Activated T-cell treated with anti-CD3 and anti-CD28 coated beads, Interleukin-2, amount 50 U/mL, for 4 hours (primary cell): ENCODE results near the gene SSBP1. TPM values are rescaled to one million over a fixed set of nuclear protein-coding genes. Genes with fewer than 3 reads are reported as not detected.
"Not testable (repeated sequence)": the region's sequence is repeated elsewhere in the genome, so short reads cannot be mapped to it uniquely, and the experiment has no call there.

ENCODE experiments used
- ATAC-seq, 2 donors: fragments of 200-7000 bp; cut with Tn5 transposase; one replicate each; pipeline ENCODE4 v1.10.0; 2021
- DNase-seq: peaks from one replicate; pipeline ENCODE4 v3.0.0-alpha.2; 2020
- H3K27me3 Mint-ChIP-seq: one replicate; pipeline ENCODE4 v1.8.0; 2021; ENCODE audit warnings: low read depth, mixed read lengths
- H3K36me3 Mint-ChIP-seq: one replicate; pipeline ENCODE4 v1.8.0; 2022; ENCODE audit warnings: mixed read lengths; ENCODE audit not compliant: insufficient read depth
- H3K4me1 Mint-ChIP-seq: one replicate; pipeline ENCODE4 v1.8.0; 2021; ENCODE audit warnings: low read depth, mixed read lengths
- H3K4me3 Mint-ChIP-seq: one replicate; pipeline ENCODE4 v1.8.0; 2021; ENCODE audit warnings: mild to moderate bottlenecking, moderate library complexity, mixed read lengths
- H3K9me3 Mint-ChIP-seq: one replicate; pipeline ENCODE4 v1.8.0; 2021; ENCODE audit warnings: mixed read lengths
- total RNA-seq, 3 donors: library from RNA; stranded (reverse); gene quantifications; one replicate each; pipeline ENCODE4 v1.2.1, GENCODE V29; 2021

SSBP1 gene
- total RNA-seq, 3 donors from 2014 or later = 326 to 387 (median 369) TPM

DNA sequence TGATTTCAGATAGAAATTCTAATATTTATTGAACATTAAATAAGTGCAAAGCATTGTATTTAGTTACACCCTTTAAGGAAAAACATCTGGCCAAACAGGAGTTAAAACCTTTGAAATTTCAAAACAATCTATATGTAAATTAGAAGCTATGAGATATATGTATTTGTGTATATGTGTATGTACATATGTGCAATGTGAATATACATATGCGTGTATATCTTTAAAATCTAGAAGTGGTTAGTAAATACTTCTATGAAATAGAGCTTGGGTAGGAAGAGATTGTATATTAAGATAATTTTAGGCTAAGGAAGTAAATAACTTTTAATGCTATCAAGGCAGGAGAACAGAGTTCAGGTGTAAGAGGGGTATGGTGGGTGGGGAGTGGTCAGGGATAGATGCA is 20.7 kb upstream of the SSBP1 start:
- no peaks in the 10 kb centered on the region for H3K9me3 Mint-ChIP-seq
- no peaks in the 10 kb centered on the region for H3K36me3 Mint-ChIP-seq
- H3K27me3 Mint-ChIP-seq = no peaks in the 10 kb centered on the region
- no peaks in the 10 kb centered on the region for H3K4me1 Mint-ChIP-seq
- H3K4me3 Mint-ChIP-seq = no peak overlapping the region
- no peak for DNase-seq
- no peak for ATAC-seq

DNA sequence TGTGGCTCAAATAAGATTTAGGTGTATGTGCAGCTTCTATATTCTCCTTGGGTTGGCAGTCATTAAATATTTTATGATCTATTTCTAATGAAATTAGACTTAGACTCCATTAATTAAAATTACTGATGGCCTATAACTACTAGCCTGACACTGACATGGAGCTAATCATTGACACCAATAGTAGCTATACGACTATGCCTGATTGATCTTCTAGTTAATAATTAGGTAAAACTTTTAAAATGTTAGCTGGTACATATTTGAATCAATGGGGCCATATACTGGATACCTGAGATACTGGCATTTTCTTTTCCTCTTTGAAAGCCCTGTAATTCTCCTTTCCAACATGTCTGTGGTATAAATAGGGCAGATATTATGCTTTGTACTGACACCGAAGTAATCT is 15.6 kb upstream of the SSBP1 start:
- H3K27me3 Mint-ChIP-seq = no peaks in the 10 kb centered on the region
- peaks cover 2% of the 10 kb centered on the region for H3K36me3 Mint-ChIP-seq
- ATAC-seq (no peak), DNase-seq (no peak)
- H3K9me3 Mint-ChIP-seq = no peaks in the 10 kb centered on the region
- H3K4me1 Mint-ChIP-seq = no peaks in the 10 kb centered on the region
- no peak overlapping the region for H3K4me3 Mint-ChIP-seq

DNA sequence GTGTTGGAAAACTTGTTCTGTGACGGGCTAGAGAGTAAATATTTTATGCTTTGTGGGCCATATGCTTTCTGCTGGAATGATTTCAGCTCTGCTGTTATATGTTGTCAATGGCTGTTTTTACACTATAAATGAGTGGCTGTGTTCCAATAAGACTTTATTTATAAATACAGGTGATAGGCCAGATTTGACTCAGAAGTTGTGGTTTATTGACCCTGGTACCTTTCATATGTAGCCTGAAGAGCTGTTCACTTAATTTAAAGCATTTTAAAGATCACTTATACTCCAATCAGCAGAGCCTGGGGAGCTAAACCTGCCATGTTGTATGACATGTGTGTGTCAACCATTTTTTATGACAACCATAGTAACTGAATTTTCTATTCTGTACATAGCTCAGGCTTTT is 9.1 kb upstream of the SSBP1 start:
- H3K9me3 Mint-ChIP-seq = no peaks in the 10 kb centered on the region
- DNase-seq (no peak), ATAC-seq (no peak)
- H3K27me3 Mint-ChIP-seq = no peaks in the 10 kb centered on the region
- H3K4me3 Mint-ChIP-seq = no peak overlapping the region
- peaks cover 2% of the 10 kb centered on the region for H3K36me3 Mint-ChIP-seq
- no peaks in the 10 kb centered on the region for H3K4me1 Mint-ChIP-seq

DNA sequence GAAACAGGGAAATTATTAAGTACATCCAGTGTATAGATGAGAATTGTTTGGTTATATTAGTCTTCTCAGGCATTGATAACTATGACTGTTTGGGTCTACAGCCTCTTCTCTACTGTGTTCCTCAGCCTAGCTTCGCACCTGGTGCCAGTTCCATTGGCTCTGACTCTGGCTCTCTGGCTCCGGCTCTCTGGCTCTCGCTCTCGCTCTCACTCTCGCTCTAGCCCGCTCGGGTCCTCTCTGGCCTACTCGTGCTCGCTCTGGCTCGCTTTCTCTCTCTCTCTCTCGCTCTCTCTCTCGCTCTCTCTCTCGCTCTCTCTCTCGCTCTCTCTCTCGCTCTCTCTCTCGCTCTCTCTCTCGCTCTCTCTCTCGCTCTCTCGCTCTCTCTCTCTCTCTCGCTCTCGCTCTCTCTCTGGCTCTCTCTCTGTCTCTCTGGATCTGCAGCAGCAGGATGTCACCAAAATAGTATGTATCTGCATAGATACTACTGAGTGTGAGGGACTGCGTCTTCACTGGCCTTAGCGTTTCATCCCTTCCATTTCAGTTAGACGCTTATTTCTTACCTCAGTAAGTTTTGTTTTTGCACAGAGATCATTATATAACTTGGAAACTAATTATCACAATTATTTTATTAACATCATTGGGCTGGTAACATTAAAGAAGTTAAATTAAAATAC is 6.5 kb upstream of the SSBP1 start:
- Mint-ChIP-seq H3K27me3 (no peaks in the 10 kb centered on the region), H3K4me1 (peaks cover under 1% of the 10 kb centered on the region), H3K9me3 (no peaks in the 10 kb centered on the region), H3K36me3 (no peaks in the 10 kb centered on the region), H3K4me3 (no peak overlapping the region)
- no peak for DNase-seq
- ATAC-seq = no peak

DNA sequence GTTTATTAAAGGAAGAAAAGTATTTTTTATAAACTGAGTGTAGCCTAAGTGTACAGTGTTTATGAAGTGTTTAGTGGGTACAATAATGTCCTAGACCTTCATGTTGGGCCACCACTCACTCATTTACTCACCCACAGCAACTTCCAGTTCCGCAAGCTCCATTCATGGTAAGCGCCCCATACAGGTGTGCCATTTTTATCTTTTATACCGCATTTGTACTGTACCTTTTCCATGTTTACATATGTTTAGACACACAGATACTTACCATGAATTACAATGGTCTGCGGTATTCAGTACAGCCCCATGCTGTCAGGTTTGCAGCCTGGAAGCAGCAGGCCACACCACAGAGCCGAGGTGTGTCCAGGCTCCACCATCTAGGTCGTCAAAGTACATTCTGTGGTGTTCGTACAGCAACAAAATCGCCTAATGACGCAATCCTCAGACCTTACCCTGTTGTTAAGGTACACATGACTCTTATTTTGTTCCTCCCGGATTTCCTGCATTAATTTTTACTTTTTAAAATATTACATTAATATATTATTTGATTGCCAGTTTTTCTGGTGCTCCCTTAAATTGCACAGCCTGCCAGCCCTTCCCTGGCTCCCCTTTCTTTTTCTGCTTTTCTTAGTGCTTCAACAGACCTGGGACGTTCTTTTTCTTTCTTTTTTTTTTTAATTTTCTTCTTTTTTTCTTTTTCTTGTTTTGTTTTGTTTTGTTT is 881 bp upstream of the SSBP1 start:
- no peak for DNase-seq
- no peaks in the 10 kb centered on the region for H3K9me3 Mint-ChIP-seq
- no peak for ATAC-seq
- peaks cover 22% of the 10 kb centered on the region for H3K36me3 Mint-ChIP-seq
- peaks cover 37% of the 10 kb centered on the region for H3K4me1 Mint-ChIP-seq
- no peaks in the 10 kb centered on the region for H3K27me3 Mint-ChIP-seq
- H3K4me3 Mint-ChIP-seq = peak overlapping the region; percentile 98

DNA sequence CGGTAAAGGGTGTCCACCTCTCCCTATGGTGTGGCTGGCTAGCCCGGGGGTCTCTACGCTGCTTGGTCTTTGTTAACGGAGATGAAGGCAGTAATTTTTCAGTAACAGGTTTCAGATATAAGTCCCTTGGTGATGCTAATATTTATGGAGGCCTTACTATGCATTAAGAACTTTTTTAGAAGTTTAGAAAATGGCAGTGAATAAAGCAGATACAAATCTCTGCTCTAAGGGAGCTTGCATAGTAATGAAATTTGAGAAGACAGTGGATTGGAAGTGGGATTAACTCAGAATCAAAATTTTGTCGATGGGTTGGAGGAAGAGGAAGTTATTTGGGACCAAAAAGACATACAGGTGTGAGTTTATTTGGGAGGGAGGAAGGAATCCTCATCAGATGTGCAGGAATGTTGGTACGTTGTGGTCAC is 445 bp downstream of the SSBP1 start:
- Mint-ChIP-seq H3K9me3 (no peaks in the 10 kb centered on the region), H3K27me3 (no peaks in the 10 kb centered on the region), H3K4me1 (peaks cover 45% of the 10 kb centered on the region), H3K36me3 (peaks cover 32% of the 10 kb centered on the region), H3K4me3 (peak overlapping the region; percentile 98)
- DNase-seq = no peak
- no peak for ATAC-seq

DNA sequence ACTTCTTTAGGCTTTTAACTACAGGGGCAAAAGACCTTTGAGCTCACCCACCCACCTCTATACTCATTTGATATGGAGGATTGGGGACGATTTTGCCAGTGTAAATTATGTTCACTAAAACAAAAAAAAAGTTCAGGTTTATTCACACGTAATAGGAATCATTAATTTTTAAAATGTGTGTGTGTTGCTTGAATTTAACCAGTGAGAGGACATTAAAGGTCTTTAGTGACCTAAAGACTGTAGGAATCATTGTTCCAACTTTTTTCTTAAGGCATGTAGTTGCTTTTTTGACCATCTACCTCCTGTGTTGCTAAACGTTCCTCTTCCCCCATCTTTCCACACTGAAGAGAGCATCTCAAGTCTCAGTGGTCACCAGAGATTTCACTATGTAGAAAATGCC is 1.1 kb downstream of the SSBP1 start:
- H3K36me3 Mint-ChIP-seq = peaks cover 39% of the 10 kb centered on the region
- peaks cover 46% of the 10 kb centered on the region for H3K4me1 Mint-ChIP-seq
- DNase-seq (no peak), ATAC-seq (no peak)
- H3K4me3 Mint-ChIP-seq = peak overlapping the region; percentile 98
- H3K27me3 Mint-ChIP-seq = no peaks in the 10 kb centered on the region
- H3K9me3 Mint-ChIP-seq = no peaks in the 10 kb centered on the region

DNA sequence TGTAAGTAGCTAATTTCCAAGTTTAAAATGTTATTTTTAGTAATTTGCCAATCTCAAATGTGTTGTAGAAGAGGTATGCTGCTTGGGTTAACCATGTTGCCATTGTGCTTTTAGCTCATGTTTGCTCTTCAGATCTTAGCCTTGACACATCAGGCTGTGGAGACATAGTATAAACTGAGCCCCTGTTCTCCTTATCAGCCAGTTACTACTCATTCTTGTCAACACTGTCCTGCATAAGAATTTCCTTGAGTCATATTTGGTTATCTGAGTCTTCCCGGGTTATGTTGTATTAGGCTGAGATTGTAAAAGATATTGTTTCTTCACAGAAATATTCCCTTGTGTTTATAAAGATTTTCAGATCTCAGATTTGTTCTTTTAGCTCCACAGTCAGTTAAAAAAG is 4.1 kb downstream of the SSBP1 start:
- ATAC-seq = no peak

DNA sequence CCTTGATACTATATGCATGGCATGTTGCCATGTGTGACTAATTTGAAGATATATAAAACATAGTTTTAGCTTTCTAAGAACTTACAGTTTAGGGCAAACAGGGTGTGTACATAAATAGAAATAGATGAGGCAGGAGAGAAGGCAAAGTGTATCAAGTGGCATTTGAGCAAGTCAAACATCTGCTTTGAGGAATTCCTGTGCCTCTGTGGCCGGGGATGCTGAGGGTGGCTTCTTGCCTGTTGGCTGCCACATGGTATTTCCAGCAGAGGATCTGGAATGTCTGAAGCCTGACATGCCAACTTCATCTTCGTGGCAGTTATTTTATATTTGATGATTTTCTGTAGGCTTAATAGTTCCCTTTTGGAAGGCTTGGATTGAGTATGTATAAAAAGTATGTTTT is 6.0 kb downstream of the SSBP1 start:
- Mint-ChIP-seq H3K36me3 (peaks cover 49% of the 10 kb centered on the region), H3K27me3 (no peaks in the 10 kb centered on the region), H3K9me3 (no peaks in the 10 kb centered on the region), H3K4me1 (peaks cover 33% of the 10 kb centered on the region), H3K4me3 (no peak overlapping the region)
- ATAC-seq (no peak), DNase-seq (no peak)

More for the DNA sequence above, 4.1 kb downstream of the SSBP1 start:
- DNase-seq = no peak
- Mint-ChIP-seq H3K36me3 (peaks cover 49% of the 10 kb centered on the region), H3K4me1 (peaks cover 41% of the 10 kb centered on the region), H3K4me3 (no peak overlapping the region), H3K27me3 (no peaks in the 10 kb centered on the region), H3K9me3 (no peaks in the 10 kb centered on the region)

DNA sequence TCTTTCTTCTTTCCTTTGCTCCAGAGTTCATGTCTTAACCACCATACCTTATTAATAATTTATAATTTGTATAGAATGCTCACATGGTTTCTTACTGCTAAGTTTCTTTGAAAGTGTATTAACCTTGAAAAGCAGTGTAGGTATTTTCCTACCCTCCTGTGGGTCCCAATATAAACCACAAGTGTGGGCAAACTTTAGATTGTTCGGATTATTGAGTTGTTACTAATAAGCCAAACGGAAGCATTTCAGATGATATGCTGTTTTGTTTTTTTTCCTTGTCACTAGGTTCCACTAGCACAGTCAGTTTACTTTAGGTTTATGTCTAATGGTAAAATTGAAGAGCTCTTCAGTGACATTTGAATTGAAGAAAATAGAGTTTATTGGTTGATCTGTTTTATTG is 10.2 kb downstream of the SSBP1 start:
- ATAC-seq = no peak
- peaks cover 25% of the 10 kb centered on the region for H3K9me3 Mint-ChIP-seq
- DNase-seq = no peak
- H3K4me3 Mint-ChIP-seq = no peak overlapping the region
- no peaks in the 10 kb centered on the region for H3K27me3 Mint-ChIP-seq
- peaks cover 63% of the 10 kb centered on the region for H3K36me3 Mint-ChIP-seq
- H3K4me1 Mint-ChIP-seq = peaks cover 3% of the 10 kb centered on the region

DNA sequence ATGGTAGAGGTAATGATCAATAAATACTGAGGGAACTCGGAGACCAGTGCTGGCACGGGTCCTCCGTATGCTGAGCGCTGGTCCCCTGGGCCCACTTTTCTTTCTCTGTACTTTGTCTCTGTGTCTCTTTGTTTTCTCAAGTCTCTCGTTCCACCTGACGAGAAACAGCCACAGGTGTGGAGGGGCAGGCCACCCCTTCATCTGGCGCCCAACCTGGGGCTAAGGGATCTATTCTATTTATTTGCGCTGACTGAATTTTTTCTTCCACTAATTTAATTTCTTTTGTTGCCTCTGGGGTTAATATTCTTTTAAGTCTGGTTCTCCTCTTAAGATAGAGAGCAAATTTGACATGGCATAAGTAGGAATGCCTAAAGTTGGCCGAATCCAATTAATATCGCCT is 13.7 kb downstream of the SSBP1 start:
- not testable (repeated sequence) for H3K27me3 Mint-ChIP-seq, H3K4me3 Mint-ChIP-seq, H3K4me1 Mint-ChIP-seq, DNase-seq, ATAC-seq
- H3K9me3 Mint-ChIP-seq = peaks cover 25% of the 10 kb centered on the region
- peaks cover 76% of the 10 kb centered on the region for H3K36me3 Mint-ChIP-seq

DNA sequence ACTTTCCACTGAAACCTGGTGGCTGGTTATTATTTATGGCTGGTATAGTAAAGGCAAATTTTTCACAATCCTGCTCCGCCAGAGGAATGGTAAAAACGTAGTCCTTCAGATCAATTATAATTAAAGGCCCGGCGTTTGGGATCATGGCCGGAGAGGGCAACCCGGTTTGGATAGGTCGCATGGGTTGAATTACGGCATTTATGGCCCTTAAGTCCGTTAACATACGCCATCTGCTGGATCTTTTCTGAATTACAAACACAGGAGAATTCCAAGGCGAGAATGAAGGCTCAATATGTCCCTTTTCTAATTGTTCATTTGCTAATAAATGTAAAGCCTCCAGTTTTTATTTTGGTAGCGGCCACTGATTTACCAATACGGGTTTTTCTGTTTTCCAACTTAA is 14.5 kb downstream of the SSBP1 start:
- no peak for ATAC-seq
- H3K36me3 Mint-ChIP-seq = peaks cover 83% of the 10 kb centered on the region

DNA sequence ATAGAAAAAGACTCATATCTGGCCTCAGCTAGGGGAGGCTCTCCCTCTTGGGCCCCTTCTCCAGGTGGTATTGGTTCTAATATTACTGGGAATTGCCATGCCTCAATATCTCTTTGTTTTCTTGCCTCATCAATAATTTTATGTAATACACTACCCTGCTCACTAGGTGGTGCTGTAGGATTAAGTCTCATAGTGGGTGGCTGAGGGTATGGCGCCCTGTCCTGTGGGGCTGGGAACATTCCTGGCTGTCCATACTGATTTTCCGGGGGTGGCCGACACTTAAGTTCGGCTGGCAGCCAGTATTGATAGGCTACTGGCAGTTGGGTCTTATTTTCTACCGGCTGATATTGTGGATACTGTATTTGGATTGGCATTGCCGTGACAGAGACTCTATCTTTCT is 16.8 kb downstream of the SSBP1 start:
- H3K4me1 Mint-ChIP-seq = no peaks in the 10 kb centered on the region
- H3K4me3 Mint-ChIP-seq = no peak overlapping the region
- no peaks in the 10 kb centered on the region for H3K27me3 Mint-ChIP-seq
- H3K36me3 Mint-ChIP-seq = peaks cover 84% of the 10 kb centered on the region
- peak in 1 of 2 donors; percentile 46 for ATAC-seq
- DNase-seq = no peak
- peaks cover 23% of the 10 kb centered on the region for H3K9me3 Mint-ChIP-seq

More for the DNA sequence above, 14.5 kb downstream of the SSBP1 start:
- H3K4me1 Mint-ChIP-seq = no peaks in the 10 kb centered on the region
- DNase-seq = no peak
- H3K9me3 Mint-ChIP-seq = peaks cover 25% of the 10 kb centered on the region
- H3K27me3 Mint-ChIP-seq = no peaks in the 10 kb centered on the region
- H3K4me3 Mint-ChIP-seq = no peak overlapping the region

DNA sequence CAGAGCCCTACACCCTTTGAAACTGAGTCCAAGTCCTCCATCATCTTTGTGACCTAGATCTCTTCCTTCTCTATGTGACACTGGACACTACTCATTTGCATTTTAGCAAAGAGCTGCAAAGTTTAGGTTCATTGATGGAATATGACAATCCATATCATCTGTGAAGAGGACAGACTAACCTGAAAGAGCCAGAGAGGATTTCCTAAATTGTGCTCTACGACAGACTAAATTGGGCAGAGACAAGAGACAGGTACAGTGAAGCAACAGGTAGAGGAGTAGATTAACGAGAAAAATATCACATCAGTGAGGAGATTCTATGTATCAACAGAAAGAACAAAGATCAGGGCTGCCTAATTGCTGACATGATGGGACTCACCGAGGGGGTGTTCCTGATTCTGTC is 25.6 kb downstream of the SSBP1 start, which contains the start of gene TAS2R3:
TSS of gene TAS2R3 (plus strand) at position 301 of the 400 bp plus-strand sequence. CDS start at position 363, 62 bp downstream.
- Mint-ChIP-seq H3K27me3 (no peaks in the 10 kb centered on the region), H3K4me1 (no peaks in the 10 kb centered on the region), H3K4me3 (no peak within 1 kb of the TSS), H3K36me3 (peaks cover 64% of the 10 kb centered on the region), H3K9me3 (no peaks in the 10 kb centered on the region)
- DNase-seq (no peak), ATAC-seq (no peak)

DNA sequence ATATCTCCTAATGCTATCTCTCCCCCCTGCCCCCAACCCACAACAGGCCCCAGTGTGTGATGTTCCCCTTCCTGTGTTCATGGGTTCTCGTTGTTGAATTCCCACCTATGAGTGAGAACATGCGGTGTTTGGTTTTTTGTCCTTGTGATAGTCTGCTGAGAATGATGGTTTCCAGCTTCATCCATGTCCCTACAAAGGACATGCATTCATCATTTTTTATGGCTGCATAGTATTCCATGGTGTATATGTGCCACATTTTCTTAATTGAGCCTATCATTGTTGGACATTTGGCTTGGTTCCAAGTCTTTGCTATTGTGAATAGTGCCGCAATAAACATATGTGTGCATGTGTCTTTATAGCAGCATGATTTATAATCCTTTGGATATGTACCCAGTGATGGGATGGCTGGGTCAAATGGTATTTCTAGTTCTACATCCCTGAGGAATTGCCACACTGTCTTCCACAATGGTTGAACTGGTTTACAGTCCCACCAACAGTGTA is 32.0 kb downstream of the SSBP1 start:
- not testable (repeated sequence) for H3K4me3 Mint-ChIP-seq, ATAC-seq, H3K27me3 Mint-ChIP-seq

More for the DNA sequence above, 32.0 kb downstream of the SSBP1 start:
- DNase-seq, H3K9me3 Mint-ChIP-seq, H3K4me1 Mint-ChIP-seq: not testable (repeated sequence)
- peaks cover 31% of the 10 kb centered on the region for H3K36me3 Mint-ChIP-seq
